OCI-LY1 (cell line): ENCODE results near the gene USP24.

ENCODE experiments used
- H2AFZ ChIP-seq: fragments of 200-600 bp; sonication (generic), shearing (Covaris generic); 2 replicates; pipeline ENCODE4 v1.6.0; 2014; ENCODE audit warnings: antibody characterized with exemption, mild to moderate bottlenecking, low read length
- H3F3A ChIP-seq: fragments of 200-600 bp; sonication (generic), shearing (Covaris generic); 2 replicates; pipeline ENCODE4 v1.6.0; 2014; ENCODE audit warnings: mild to moderate bottlenecking, antibody characterized with exemption, low read length, moderate library complexity; ENCODE audit not compliant: insufficient read depth
- H3K27ac ChIP-seq: fragments of 200-600 bp; sonication (generic); 2 replicates; pipeline ENCODE4 v1.5.1; 2014; ENCODE audit warnings: low read length, mixed run types, mild to moderate bottlenecking, low read depth; ENCODE audit not compliant: poor library complexity, severe bottlenecking
- H3K27me3 ChIP-seq: fragments of 200-600 bp; sonication (generic); 2 replicates; pipeline ENCODE4 v1.6.0; 2014; ENCODE audit warnings: antibody characterized with exemption, mild to moderate bottlenecking, low read length, moderate library complexity; ENCODE audit not compliant: insufficient read depth
- H3K36me3 ChIP-seq: fragments of 200-600 bp; sonication (generic); 2 replicates; pipeline ENCODE4 v1.6.1; 2014; ENCODE audit warnings: mild to moderate bottlenecking, antibody characterized with exemption, low read length, moderate library complexity, mixed read lengths; ENCODE audit not compliant: insufficient read depth
- H3K4me1 ChIP-seq: fragments of 200-600 bp; sonication (generic); 2 replicates; pipeline ENCODE4 v1.5.1; 2014; ENCODE audit warnings: mild to moderate bottlenecking, low read length, moderate library complexity; ENCODE audit not compliant: insufficient read depth, severe bottlenecking
- H3K4me2 ChIP-seq: fragments of 200-600 bp; sonication (generic), shearing (Covaris generic); 2 replicates; pipeline ENCODE4 v1.6.1; 2014; ENCODE audit warnings: low read length
- H3K4me3 ChIP-seq: fragments of 200-600 bp; sonication (generic); 2 replicates; pipeline ENCODE4 v1.5.1; 2014; ENCODE audit warnings: low read length, low read depth, mild to moderate bottlenecking, mixed read lengths; ENCODE audit not compliant: poor library complexity, severe bottlenecking
- H3K79me2 ChIP-seq: fragments of 200-600 bp; shearing (Covaris generic); 2 replicates; pipeline ENCODE4 v1.6.1; 2016; ENCODE audit warnings: mixed run types, low read length, mixed read lengths; ENCODE audit not compliant: insufficient read depth
- H3K9ac ChIP-seq: fragments of 200-600 bp; sonication (generic), shearing (Covaris generic); 2 replicates; pipeline ENCODE4 v1.6.1; 2014; ENCODE audit warnings: mild to moderate bottlenecking, low read length, mixed read lengths
- H3K9me2 ChIP-seq: fragments of 200-600 bp; sonication (generic), shearing (Covaris generic); 2 replicates; pipeline ENCODE4 v1.6.1; 2014; ENCODE audit warnings: low read depth, mild to moderate bottlenecking, low read length, mixed read lengths
- H3K9me3 ChIP-seq: fragments of 200-600 bp; shearing (Covaris generic); 2 replicates; pipeline ENCODE4 v1.6.1; 2014; ENCODE audit warnings: low read length, mixed read lengths
- H4K20me1 ChIP-seq: fragments of 200-600 bp; sonication (generic), shearing (Covaris generic); 2 replicates; pipeline ENCODE4 v1.6.0; 2016; ENCODE audit warnings: mild to moderate bottlenecking, low read length; ENCODE audit not compliant: insufficient read depth
- CTCF ChIP-seq: fragments of 200-600 bp; sonication (generic), shearing (Covaris generic); IDR thresholded peaks from 2 replicates; pipeline ENCODE4 v1.5.1; 2017; ENCODE audit warnings: mild to moderate bottlenecking, antibody characterized with exemption, low read length, moderate library complexity, mixed read lengths
- EZH2 ChIP-seq: fragments of 200-600 bp; sonication (generic), shearing (Covaris generic); IDR thresholded peaks from 2 replicates; pipeline ENCODE4 v1.8.0; 2017; ENCODE audit warnings: borderline replicate concordance, mixed run types, mild to moderate bottlenecking, antibody characterized with exemption, low read length, moderate library complexity, mixed read lengths

USP24 gene

GRCh38 chr1:55127827-55128343 lies 87.3 kb downstream of the USP24 start:
- Histone ChIP-seq H4K20me1 (no peaks in the 10 kb centered on the region), H3K9me3 (no peaks in the 10 kb centered on the region), H3K9me2 (no peaks in the 10 kb centered on the region), H3K27ac (no peak overlapping the region), H3K79me2 (no peaks in the 10 kb centered on the region), H3K4me3 (no peak overlapping the region), H3F3A (no peaks in the 10 kb centered on the region), H3K4me1 (no peaks in the 10 kb centered on the region), H3K36me3 (peaks cover 89% of the 10 kb centered on the region), H3K4me2 (no peak overlapping the region), H3K27me3 (no peaks in the 10 kb centered on the region), H3K9ac (no peak overlapping the region), H2AFZ (no peak overlapping the region)
- TF ChIP-seq EZH2 (no peak), CTCF (no peak)

DNA sequence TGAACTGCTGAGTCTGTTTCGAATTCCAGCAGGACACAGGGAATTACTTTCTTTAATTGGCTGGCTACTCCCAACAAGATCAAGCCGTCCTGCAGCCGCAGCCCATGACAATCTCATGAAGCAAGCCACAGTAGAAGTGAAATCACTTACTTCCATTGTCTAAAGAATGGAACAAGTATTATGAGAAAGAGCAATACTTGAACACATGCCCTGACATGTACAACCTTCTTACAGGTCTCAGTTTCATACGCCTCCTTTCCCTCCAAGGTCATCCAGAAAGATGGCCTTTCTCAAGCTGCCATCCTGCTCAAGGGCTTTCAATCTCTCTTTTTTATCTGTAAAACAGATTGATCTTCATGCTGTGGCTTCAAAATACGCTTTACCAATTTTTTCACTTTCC lies 90.7 kb downstream of the USP24 start:
- H2AFZ ChIP-seq: no peak overlapping the region
- TF ChIP-seq CTCF (no peak), EZH2 (no peak)
- no peaks in the 10 kb centered on the region for H3K9me3 ChIP-seq
- H3K79me2 ChIP-seq: no peaks in the 10 kb centered on the region
- H3K9me2 ChIP-seq: no peaks in the 10 kb centered on the region
- no peaks in the 10 kb centered on the region for H4K20me1 ChIP-seq
- no peaks in the 10 kb centered on the region for H3K4me1 ChIP-seq
- no peak overlapping the region for H3K4me2 ChIP-seq
- no peak overlapping the region for H3K4me3 ChIP-seq
- H3F3A ChIP-seq: no peaks in the 10 kb centered on the region
- no peaks in the 10 kb centered on the region for H3K27me3 ChIP-seq
- no peak overlapping the region for H3K27ac ChIP-seq
- H3K36me3 ChIP-seq: peaks cover 88% of the 10 kb centered on the region
- no peak overlapping the region for H3K9ac ChIP-seq

DNA sequence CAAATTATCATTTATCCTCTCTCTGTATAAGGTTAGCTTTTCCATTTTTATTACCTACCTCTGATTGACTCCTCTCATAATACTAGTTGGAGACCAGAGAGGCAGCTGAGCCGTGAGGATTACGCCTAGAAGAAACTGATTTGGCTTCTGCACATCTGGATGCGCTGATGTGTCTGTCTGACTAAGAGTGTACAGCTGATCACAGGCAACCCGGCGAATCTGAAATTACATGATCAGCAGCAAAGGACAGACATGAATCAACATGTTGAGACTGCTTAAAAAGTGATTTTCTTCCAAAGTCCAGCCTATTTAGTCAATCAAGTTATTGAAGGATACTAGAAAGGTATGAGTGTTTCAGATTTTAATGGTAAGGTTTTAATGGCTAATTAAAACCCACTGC lies 94.6 kb downstream of the USP24 start:
- Histone ChIP-seq H3F3A (no peaks in the 10 kb centered on the region), H3K36me3 (peaks cover 93% of the 10 kb centered on the region), H3K27me3 (no peaks in the 10 kb centered on the region), H3K79me2 (no peaks in the 10 kb centered on the region), H3K9ac (no peak overlapping the region), H3K9me3 (no peaks in the 10 kb centered on the region), H3K4me3 (no peak overlapping the region), H3K9me2 (no peaks in the 10 kb centered on the region), H3K4me1 (no peaks in the 10 kb centered on the region), H3K27ac (no peak overlapping the region), H4K20me1 (no peaks in the 10 kb centered on the region), H2AFZ (no peak overlapping the region), H3K4me2 (no peak overlapping the region)
- TF ChIP-seq EZH2: no peak
- TF ChIP-seq CTCF: no peak
